ENCODE measurements around the gene TDRD3.

TDRD3 gene

GRCh38 chr13:60463787-60464186 is 66.8 kb downstream of the TDRD3 start:
- DNase-seq, result no peak

GRCh38 chr13:60467098-60467497 is 70.1 kb downstream of the TDRD3 start:
- DNase-seq, result no peak

- DNase-seq, result no peak
Measured at GRCh38 chr13:60479273-60479672, 82.3 kb downstream of the TDRD3 start.

- DNase-seq, result no peak
Measured at GRCh38 chr13:60482012-60482411, 85.0 kb downstream of the TDRD3 start.

GRCh38 chr13:60484865-60485264 is 87.8 kb downstream of the TDRD3 start:
- DNase-seq, result no peak

GRCh38 chr13:60491531-60491930 is 94.5 kb downstream of the TDRD3 start:
- DNase-seq, result no peak

GRCh38 chr13:60492187-60492586 is 95.2 kb downstream of the TDRD3 start:
- no peak for DNase-seq

GRCh38 chr13:60494296-60494695 is 97.3 kb downstream of the TDRD3 start:
- DNase-seq, result no peak

GRCh38 chr13:60501236-60501635 is 104.2 kb downstream of the TDRD3 start:
- DNase-seq, result no peak

- no peak for DNase-seq
Measured at GRCh38 chr13:60509601-60510386, 112.8 kb downstream of the TDRD3 start.

GRCh38 chr13:60511637-60512036 is 114.6 kb downstream of the TDRD3 start:
- no peak for DNase-seq

GRCh38 chr13:60514891-60515290 is 117.9 kb downstream of the TDRD3 start:
- no peak for DNase-seq

- DNase-seq, result no peak
Measured at GRCh38 chr13:60519496-60519895, 122.5 kb downstream of the TDRD3 start.

- no peak for DNase-seq
Measured at GRCh38 chr13:60520902-60521569, 124.0 kb downstream of the TDRD3 start.

GRCh38 chr13:60538566-60538965 is 141.5 kb downstream of the TDRD3 start:
- DNase-seq, result no peak

- DNase-seq, result no peak
Measured at GRCh38 chr13:60540276-60540675, 143.3 kb downstream of the TDRD3 start.

- no peak for DNase-seq
Measured at GRCh38 chr13:60562096-60562780, 165.2 kb downstream of the TDRD3 start.

GRCh38 chr13:60571571-60571970 is 174.6 kb downstream of the TDRD3 start:
- no peak for DNase-seq

GRCh38 chr13:60572003-60572798 is 175.2 kb downstream of the TDRD3 start:
- no peak for DNase-seq

GRCh38 chr13:60572855-60573254 is 175.8 kb downstream of the TDRD3 start:
- DNase-seq, result no peak

- DNase-seq, result no peak
Measured at GRCh38 chr13:60574735-60575134, 177.7 kb downstream of the TDRD3 start.

GRCh38 chr13:60575142-60575541 is 178.1 kb downstream of the TDRD3 start:
- no peak for DNase-seq

GRCh38 chr13:60577761-60578160 is 180.7 kb downstream of the TDRD3 start:
- DNase-seq, result no peak
